ENCODE data around the gene DHX29.

DNA sequence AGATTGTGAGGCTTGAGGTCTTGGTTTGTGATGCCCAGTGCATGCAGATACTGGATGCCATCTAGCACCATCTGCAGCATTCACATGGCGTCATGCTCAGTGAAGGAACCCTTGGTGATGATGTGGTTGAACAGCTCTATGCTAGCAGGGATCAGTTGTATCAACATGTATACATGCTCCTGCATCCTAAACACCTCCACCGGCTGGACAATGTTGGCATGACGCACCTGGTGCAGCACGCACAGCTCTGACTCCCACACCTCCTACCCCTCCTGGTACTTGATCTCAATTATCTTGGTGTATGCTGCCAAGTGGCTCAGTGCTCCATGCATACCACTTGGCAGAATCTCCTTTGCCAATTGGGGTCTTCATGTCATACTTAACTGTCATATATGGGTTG, 49.4 kb upstream of the DHX29 start:
- TF ChIP-seq, protein P1, sequence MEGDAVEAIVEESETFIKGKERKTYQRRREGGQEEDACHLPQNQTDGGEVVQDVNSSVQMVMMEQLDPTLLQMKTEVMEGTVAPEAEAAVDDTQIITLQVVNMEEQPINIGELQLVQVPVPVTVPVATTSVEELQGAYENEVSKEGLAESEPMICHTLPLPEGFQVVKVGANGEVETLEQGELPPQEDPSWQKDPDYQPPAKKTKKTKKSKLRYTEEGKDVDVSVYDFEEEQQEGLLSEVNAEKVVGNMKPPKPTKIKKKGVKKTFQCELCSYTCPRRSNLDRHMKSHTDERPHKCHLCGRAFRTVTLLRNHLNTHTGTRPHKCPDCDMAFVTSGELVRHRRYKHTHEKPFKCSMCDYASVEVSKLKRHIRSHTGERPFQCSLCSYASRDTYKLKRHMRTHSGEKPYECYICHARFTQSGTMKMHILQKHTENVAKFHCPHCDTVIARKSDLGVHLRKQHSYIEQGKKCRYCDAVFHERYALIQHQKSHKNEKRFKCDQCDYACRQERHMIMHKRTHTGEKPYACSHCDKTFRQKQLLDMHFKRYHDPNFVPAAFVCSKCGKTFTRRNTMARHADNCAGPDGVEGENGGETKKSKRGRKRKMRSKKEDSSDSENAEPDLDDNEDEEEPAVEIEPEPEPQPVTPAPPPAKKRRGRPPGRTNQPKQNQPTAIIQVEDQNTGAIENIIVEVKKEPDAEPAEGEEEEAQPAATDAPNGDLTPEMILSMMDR (IDR thresholded peaks at IDR 0.05) = no peak
- no peak for TF ChIP-seq POLR2A (IDR thresholded peaks at IDR 0.05)
